CD4-positive, alpha-beta T cell (primary cell): ENCODE results near the gene CCSER1. TPM values are rescaled to one million over a fixed set of nuclear protein-coding genes. Genes with fewer than 3 reads are reported as not detected.

Source experiments
- ATAC-seq: fragments of 200-7000 bp; cut with Tn5 transposase; one replicate; pipeline ENCODE4 v1.10.0; 2022; ENCODE audit warnings: mild to moderate bottlenecking; ENCODE audit not compliant: poor library complexity
- CTCF ChIA-PET: fragments of 350-600 bp; sonication (Branson Sonifier 250); formaldehyde crosslinking; loops from one replicate; lab custom pipeline; 2021; ENCODE audit warnings: antibody characterized with exemption, inconsistent platforms; lab: Charles Lee
- POLR2A ChIA-PET: fragments of 350-600 bp; sonication (Branson Sonifier 250); formaldehyde crosslinking; loops from one replicate; lab custom pipeline; 2021; ENCODE audit warnings: antibody characterized with exemption, inconsistent platforms; lab: Charles Lee
- DNase-seq, 14 experiments: peaks; one replicate each; pipeline ENCODE4 v3.0.0-alpha.2; 2013 to 2020; ENCODE audit warnings: mixed read lengths in 2 of 14
- H3K27ac ChIP-seq, 2 donors: one replicate each; pipeline versions ENCODE4 v1.5.1 to v1.7.0; 2013; ENCODE audit warnings: low read length in 2 of 2, low read depth in 1 of 2, mild to moderate bottlenecking in 1 of 2
- H3K27me3 ChIP-seq, 2 experiments: 1 replicate in 1 of 2; 2 replicates in 1 of 2; pipeline versions ENCODE4 v1.6.1 to v1.7.0; 2013; ENCODE audit warnings: low read length in 2 of 2, control low read depth in 1 of 2, mild to moderate bottlenecking in 1 of 2, moderate library complexity in 1 of 2; ENCODE audit not compliant: insufficient read depth in 2 of 2, control insufficient read depth in 1 of 2
- H3K36me3 ChIP-seq: one replicate; pipeline ENCODE4 v1.6.1; 2013; ENCODE audit warnings: low read length, control low read depth; ENCODE audit not compliant: insufficient read depth
- H3K4me1 ChIP-seq: one replicate; pipeline ENCODE4 v1.6.1; 2013; ENCODE audit warnings: low read length, control low read depth; ENCODE audit not compliant: insufficient read depth
- H3K4me3 ChIP-seq: one replicate; pipeline ENCODE4 v1.5.1; 2013; ENCODE audit warnings: mild to moderate bottlenecking, low read length, moderate library complexity
- H3K9me3 ChIP-seq, 2 experiments: 1 replicate in 1 of 2; 2 replicates in 1 of 2; pipeline versions ENCODE4 v1.6.1 to v1.7.0; 2013; ENCODE audit warnings: low read length in 2 of 2, mild to moderate bottlenecking in 2 of 2, control low read depth in 1 of 2, moderate library complexity in 1 of 2; ENCODE audit not compliant: control insufficient read depth in 1 of 2, insufficient read depth in 1 of 2
- H3K27ac Mint-ChIP-seq: one replicate; pipeline ENCODE4 v1.8.0; 2020; ENCODE audit warnings: mixed read lengths
- H3K27me3 Mint-ChIP-seq: one replicate; pipeline ENCODE4 v1.8.0; 2021; ENCODE audit warnings: mixed read lengths
- H3K36me3 Mint-ChIP-seq: one replicate; pipeline ENCODE4 v1.8.0; 2021; ENCODE audit warnings: low read depth, mixed read lengths
- H3K4me1 Mint-ChIP-seq: one replicate; pipeline ENCODE4 v1.8.0; 2021; ENCODE audit warnings: low read depth, mixed read lengths
- H3K4me3 Mint-ChIP-seq: one replicate; pipeline ENCODE4 v1.8.0; 2020; ENCODE audit warnings: mild to moderate bottlenecking, mixed read lengths
- H3K9me3 Mint-ChIP-seq: one replicate; pipeline ENCODE4 v1.8.0; 2020; ENCODE audit warnings: mixed read lengths
- CTCF ChIP-seq: fragments of 200-600 bp; IDR thresholded peaks from one replicate; pipeline ENCODE4 v1.8.0; 2022; ENCODE audit warnings: antibody characterized with exemption, mild to moderate bottlenecking
- intact Hi-C, 2 experiments: fragments of 100-400 bp; cut with DNase I in 1 of 2; cut with micrococcal nuclease in 1 of 2; formaldehyde crosslinking; loops; one replicate each; pipeline versions ENCODE4 v1.15.1 to v1.9.0; 2023 to 2025; cut with DNase I, micrococcal nuclease
- total RNA-seq, 174 experiments: library from RNA in 2 of 174; stranded (reverse) in 2 of 174; gene quantifications; one replicate each; pipeline ENCODE4 v1.2.3 and lab custom pipeline; 2021 to 2026

Gene CCSER1
- total RNA-seq, 2 experiments from 2014 or later = 0.36 to 0.71 TPM

DNA sequence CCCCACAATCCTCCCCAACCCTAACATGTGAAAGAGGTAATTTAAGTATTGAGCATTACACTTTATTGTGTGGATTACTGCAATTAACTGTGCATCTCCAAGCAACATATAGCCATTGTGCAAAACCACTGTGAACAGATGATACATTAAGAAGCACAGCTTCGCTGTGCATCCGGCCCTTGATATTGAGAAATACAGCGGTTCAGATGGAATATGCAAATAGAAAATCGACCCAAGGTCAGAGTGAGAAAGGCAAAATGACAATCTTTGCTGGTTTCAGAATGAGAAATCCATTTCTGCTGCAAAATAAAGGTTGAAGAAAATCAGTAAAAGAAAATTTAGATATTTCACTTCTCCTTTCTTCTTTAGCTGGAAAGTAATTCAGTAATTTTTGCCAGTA lies 1370.7 kb downstream of the CCSER1 start:
- intact Hi-C loops = no loop called here
- H3K27ac ChIP-seq = no peak overlapping the region
- peaks cover 0 to 1% of the 10 kb centered on the region in 2 experiments for H3K9me3 ChIP-seq
- Mint-ChIP-seq H3K27me3 (no peaks in the 10 kb centered on the region), H3K36me3 (no peaks in the 10 kb centered on the region), H3K4me3 (no peak overlapping the region), H3K4me1 (no peaks in the 10 kb centered on the region), H3K27ac (no peak overlapping the region), H3K9me3 (peaks cover 2% of the 10 kb centered on the region)
- no peaks in the 10 kb centered on the region for H3K36me3 ChIP-seq
- DNase-seq (no peak), ATAC-seq (no peak)
- TF ChIP-seq CTCF = no peak
- H3K4me3 ChIP-seq = no peak overlapping the region
- H3K4me1 ChIP-seq = no peaks in the 10 kb centered on the region
- POLR2A ChIA-PET = no interaction called here
- CTCF ChIA-PET = no interaction called here
- no peaks in the 10 kb centered on the region for H3K27me3 ChIP-seq

- Mint-ChIP-seq H3K4me3 (no peak overlapping the region), H3K36me3 (no peaks in the 10 kb centered on the region), H3K27me3 (no peaks in the 10 kb centered on the region), H3K27ac (no peak overlapping the region), H3K9me3 (peaks cover 7% of the 10 kb centered on the region), H3K4me1 (no peaks in the 10 kb centered on the region)
- Histone ChIP-seq H3K27me3 (no peaks in the 10 kb centered on the region), H3K9me3 (peaks cover 0 to 4% of the 10 kb centered on the region in 2 experiments), H3K27ac (no peak overlapping the region), H3K4me1 (no peaks in the 10 kb centered on the region), H3K4me3 (no peak overlapping the region), H3K36me3 (no peaks in the 10 kb centered on the region)
- intact Hi-C loops = no loop called here
- DNase-seq = no peak
- TF ChIP-seq CTCF = no peak
- ChIA-PET POLR2A (no interaction called here), CTCF (no interaction called here)
- ATAC-seq = no peak
Measured at GRCh38 chr4:91502365-91502764, 1375.2 kb downstream of the CCSER1 start.

- H3K36me3 ChIP-seq = no peaks in the 10 kb centered on the region
- peaks cover under 1 to 5% of the 10 kb centered on the region in 2 experiments for H3K9me3 ChIP-seq
- Mint-ChIP-seq H3K36me3 (no peaks in the 10 kb centered on the region), H3K9me3 (peaks cover 28% of the 10 kb centered on the region), H3K4me3 (no peak overlapping the region), H3K4me1 (no peaks in the 10 kb centered on the region), H3K27me3 (no peaks in the 10 kb centered on the region), H3K27ac (no peak overlapping the region)
- intact Hi-C loops = no loop called here
- ATAC-seq = no peak
- no peak overlapping the region for H3K27ac ChIP-seq
- CTCF ChIA-PET = no interaction called here
- no peaks in the 10 kb centered on the region for H3K27me3 ChIP-seq
- H3K4me3 ChIP-seq = no peak overlapping the region
- H3K4me1 ChIP-seq = no peaks in the 10 kb centered on the region
- no peak for DNase-seq
- POLR2A ChIA-PET = no interaction called here
- no peak for TF ChIP-seq CTCF
Measured at GRCh38 chr4:91513326-91513725, 1386.1 kb downstream of the CCSER1 start.
